ENCODE measurements around the gene SLC28A1.

Gene SLC28A1, protein sequence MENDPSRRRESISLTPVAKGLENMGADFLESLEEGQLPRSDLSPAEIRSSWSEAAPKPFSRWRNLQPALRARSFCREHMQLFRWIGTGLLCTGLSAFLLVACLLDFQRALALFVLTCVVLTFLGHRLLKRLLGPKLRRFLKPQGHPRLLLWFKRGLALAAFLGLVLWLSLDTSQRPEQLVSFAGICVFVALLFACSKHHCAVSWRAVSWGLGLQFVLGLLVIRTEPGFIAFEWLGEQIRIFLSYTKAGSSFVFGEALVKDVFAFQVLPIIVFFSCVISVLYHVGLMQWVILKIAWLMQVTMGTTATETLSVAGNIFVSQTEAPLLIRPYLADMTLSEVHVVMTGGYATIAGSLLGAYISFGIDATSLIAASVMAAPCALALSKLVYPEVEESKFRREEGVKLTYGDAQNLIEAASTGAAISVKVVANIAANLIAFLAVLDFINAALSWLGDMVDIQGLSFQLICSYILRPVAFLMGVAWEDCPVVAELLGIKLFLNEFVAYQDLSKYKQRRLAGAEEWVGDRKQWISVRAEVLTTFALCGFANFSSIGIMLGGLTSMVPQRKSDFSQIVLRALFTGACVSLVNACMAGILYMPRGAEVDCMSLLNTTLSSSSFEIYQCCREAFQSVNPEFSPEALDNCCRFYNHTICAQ

DNA sequence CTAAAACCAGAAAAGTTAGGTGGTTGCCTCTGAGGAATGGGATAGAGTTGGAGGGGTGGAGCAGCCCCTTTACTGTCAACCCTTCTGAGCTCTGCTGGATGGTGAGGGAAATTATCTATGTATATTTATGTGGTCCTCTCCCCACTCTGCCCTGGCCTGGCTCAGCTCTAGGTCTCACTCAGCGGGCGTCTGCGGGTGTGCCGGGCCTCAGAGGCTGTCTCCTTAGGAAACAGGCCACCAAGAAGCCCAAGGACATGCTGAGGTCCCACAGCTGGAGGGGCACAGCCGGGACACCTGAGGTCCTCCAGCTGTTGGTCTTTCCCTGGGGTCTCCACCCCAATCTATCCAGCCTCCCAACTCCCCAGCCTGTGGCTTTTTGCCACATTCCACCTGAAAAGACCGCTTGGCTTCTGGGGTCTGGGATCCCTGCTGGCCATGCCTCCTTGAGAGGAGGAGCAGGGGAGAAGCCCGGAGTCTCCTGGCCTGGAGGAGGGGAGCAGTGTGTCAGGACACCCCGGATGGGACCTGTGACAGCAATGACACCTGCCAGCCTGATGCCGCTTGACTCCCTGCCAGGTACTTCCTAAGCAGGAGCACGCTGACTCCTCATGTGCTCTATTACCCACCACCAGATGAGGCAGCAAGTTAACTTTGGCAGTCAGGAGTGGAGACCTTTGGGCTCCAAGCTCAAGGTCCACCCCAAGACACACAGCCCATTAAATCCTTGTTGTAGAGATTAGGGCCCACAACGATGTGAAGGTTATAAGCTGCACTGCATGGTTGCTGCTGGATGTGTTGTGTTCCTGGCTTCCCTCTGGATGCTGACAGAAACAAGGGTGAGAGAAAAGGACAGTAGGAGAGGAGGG, at the start of gene SLC28A1:
SLC28A1 (plus strand) TSS at position 747 of the 866 bp plus-strand sequence. CDS start 3,099 bp downstream, outside the sequence.
- TF ChIP-seq, protein P1, sequence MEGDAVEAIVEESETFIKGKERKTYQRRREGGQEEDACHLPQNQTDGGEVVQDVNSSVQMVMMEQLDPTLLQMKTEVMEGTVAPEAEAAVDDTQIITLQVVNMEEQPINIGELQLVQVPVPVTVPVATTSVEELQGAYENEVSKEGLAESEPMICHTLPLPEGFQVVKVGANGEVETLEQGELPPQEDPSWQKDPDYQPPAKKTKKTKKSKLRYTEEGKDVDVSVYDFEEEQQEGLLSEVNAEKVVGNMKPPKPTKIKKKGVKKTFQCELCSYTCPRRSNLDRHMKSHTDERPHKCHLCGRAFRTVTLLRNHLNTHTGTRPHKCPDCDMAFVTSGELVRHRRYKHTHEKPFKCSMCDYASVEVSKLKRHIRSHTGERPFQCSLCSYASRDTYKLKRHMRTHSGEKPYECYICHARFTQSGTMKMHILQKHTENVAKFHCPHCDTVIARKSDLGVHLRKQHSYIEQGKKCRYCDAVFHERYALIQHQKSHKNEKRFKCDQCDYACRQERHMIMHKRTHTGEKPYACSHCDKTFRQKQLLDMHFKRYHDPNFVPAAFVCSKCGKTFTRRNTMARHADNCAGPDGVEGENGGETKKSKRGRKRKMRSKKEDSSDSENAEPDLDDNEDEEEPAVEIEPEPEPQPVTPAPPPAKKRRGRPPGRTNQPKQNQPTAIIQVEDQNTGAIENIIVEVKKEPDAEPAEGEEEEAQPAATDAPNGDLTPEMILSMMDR (IDR thresholded peaks at IDR 0.05; ENCODE audit: low read depth, low read length) = no peak
- no peak within 1 kb of the TSS for H3K4me3 ChIP-seq (ENCODE audit: low read depth, low read length)

DNA sequence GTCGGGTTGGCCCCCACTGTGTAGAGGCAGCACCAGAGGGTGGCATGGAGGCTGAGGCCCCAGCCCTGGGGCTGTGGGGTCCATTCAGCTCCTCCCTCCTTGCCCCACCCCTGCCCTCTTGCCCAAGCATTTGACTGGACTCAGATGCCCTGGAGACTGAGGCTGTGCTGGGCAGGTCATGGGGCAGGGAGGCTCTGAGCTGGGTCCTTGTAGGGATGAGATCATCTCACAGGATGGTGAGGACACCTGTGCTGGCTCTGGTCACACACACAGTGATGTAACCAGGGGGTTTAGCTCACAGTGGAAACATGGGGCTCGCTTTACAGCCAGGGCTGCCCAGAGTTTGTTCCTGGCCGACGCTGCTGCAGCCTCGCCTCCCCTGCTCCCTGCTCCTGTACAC, 49.5 kb upstream of the SLC28A1 start:
- no peak overlapping the region for H3K4me3 ChIP-seq (ENCODE audit: low read depth, low read length)
- TF ChIP-seq, protein P1 (IDR thresholded peaks at IDR 0.05; ENCODE audit: low read depth, low read length) = no peak

DNA sequence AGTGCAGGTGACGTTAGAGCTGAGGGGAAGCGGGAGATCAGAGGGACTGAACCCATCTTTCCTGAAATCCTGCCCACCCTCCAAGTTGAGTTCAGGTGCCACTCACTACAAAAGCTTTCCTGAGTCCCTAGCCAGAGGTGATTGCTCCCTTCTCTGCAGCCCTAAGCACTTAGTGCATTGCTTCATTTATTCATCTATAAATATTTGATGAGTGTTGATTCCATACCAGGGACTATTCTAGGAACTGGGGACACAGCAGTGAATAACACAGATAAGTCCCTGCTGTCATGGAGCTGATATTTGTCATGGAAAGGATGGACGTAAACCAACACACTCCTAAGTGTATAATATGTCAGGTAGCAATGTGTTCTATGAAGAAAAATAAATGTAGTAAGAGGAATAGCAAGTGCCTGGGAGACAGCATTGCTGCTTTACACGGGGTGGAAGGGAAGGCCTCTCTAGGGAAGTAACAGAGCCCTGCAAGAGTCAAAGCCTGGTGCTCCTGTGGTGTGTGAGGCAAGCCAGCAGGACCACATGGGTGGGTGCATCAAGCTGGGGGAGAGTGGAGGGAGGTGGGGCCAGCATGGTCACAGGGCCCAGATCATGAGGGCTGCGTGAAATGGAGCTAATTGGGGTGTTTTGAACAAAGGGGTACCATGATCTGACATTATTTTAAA, 48.7 kb upstream of the SLC28A1 start:
- no peak overlapping the region for H3K4me3 ChIP-seq (ENCODE audit: low read depth, low read length)
- TF ChIP-seq, protein P1 (IDR thresholded peaks at IDR 0.05; ENCODE audit: low read depth, low read length) = no peak

DNA sequence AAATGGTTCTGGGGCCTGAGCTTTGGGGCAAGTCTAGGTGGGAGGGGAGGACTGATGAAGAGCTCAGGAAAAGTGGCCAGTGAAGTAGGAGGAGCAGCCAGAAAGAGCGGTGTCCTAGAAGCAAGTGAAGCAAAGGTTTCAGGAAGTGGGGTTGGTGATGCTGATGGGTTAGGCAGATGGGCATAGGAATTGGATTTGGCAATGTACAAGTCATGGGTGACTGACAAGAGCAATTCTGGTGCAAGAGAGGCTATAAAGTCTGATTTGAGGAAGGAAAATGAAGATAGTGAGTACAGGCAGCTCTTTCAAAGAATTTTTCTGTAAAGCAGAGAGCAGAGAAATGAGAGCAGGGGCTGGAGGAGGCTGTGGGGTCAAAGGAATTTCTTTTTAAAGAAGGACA, 47.6 kb upstream of the SLC28A1 start:
- TF ChIP-seq, protein P1 (IDR thresholded peaks at IDR 0.05; ENCODE audit: low read depth, low read length) = no peak
- H3K4me3 ChIP-seq (ENCODE audit: low read depth, low read length) = no peak overlapping the region

DNA sequence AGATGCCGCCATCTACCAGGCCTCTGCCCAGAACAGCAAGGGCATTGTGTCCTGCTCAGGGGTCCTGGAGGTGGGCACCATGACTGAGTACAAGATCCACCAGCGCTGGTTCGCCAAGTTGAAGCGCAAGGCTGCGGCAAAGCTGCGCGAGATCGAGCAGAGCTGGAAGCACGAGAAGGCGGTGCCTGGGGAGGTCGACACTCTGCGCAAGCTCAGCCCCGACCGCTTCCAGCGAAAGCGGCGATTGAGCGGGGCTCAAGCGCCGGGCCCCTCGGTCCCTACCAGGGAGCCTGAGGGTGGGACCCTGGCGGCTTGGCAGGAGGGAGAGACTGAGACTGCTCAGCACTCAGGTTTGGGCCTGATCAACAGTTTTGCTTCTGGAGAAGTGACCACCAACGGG, 44.7 kb upstream of the SLC28A1 start:
- TF ChIP-seq, protein P1 (IDR thresholded peaks at IDR 0.05; ENCODE audit: low read depth, low read length) = no peak
- no peak overlapping the region for H3K4me3 ChIP-seq (ENCODE audit: low read depth, low read length)

DNA sequence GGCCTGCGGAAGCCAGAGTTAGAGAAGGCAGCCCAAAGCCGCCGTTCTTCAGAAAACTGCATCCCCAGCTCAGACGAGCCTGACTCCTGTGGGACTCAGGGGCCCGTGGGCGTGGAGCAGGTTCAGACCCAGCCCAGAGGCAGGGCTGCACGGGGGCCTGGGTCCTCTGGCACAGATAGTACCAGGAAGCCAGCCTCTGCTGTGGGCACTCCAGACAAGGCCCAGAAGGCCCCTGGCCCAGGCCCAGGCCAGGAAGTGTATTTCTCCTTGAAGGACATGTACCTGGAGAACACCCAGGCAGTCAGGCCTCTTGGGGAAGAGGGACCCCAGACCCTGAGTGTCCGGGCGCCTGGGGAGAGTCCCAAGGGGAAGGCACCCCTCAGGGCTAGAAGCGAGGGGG, 44.2 kb upstream of the SLC28A1 start:
- TF ChIP-seq, protein P1 (IDR thresholded peaks at IDR 0.05; ENCODE audit: low read depth, low read length) = no peak
- no peak overlapping the region for H3K4me3 ChIP-seq (ENCODE audit: low read depth, low read length)
